ENCODE measurements around the gene GRIK2.

- no peak for TF ChIP-seq CTCF (IDR thresholded peaks at IDR 0.05)
- no peak for TF ChIP-seq POLR2A (IDR thresholded peaks at IDR 0.05)
Observed at GRCh38 chr6:101351173-101351572, 42.3 kb upstream of the GRIK2 start.

Measured in adrenal gland (tissue), 5 donors.